GM23338 (cell line): Measurements from ENCODE around the gene HELZ. TPM values are rescaled to one million over a fixed set of nuclear protein-coding genes. Genes with fewer than 3 reads are reported as not detected.

ENCODE experiments used
- ATAC-seq: fragments of 200-7000 bp; cut with Tn5 transposase; 3 replicates; pipeline ENCODE4 v1.9.1; 2020
- DNase-seq: peaks from one replicate; pipeline ENCODE4 v3.0.0-alpha.2; 2015; ENCODE audit warnings: low spot score
- H2AFZ ChIP-seq: fragments of 200-600 bp; sonication (generic); 2 replicates; pipeline ENCODE4 v1.8.0; 2016; ENCODE audit warnings: antibody characterized with exemption, mild to moderate bottlenecking, moderate library complexity
- H3F3A ChIP-seq: fragments of 200-600 bp; sonication (generic); replicated peaks from 2 replicates; pipeline ENCODE4 v1.8.0; 2017; ENCODE audit warnings: antibody characterized with exemption, mixed run types, low read depth
- H3K27ac ChIP-seq: fragments of 200-600 bp; sonication (generic); 2 replicates; pipeline ENCODE4 v1.6.1; 2016; ENCODE audit warnings: low read depth
- H3K27me3 ChIP-seq: fragments of 200-600 bp; sonication (generic); 2 replicates; pipeline ENCODE4 v1.8.0; 2016; ENCODE audit warnings: mild to moderate bottlenecking, mixed run types, moderate library complexity; ENCODE audit not compliant: insufficient read depth
- H3K36me3 ChIP-seq: fragments of 200-600 bp; sonication (generic); 2 replicates; pipeline ENCODE4 v1.8.0; 2016; ENCODE audit warnings: mild to moderate bottlenecking; ENCODE audit not compliant: insufficient read depth
- H3K4me1 ChIP-seq: fragments of 200-600 bp; sonication (generic); 2 replicates; pipeline ENCODE4 v1.8.0; 2016; ENCODE audit warnings: mild to moderate bottlenecking, moderate library complexity; ENCODE audit not compliant: insufficient read depth
- H3K4me2 ChIP-seq: fragments of 200-600 bp; sonication (generic); 2 replicates; pipeline ENCODE4 v1.7.1; 2017; ENCODE audit warnings: mixed run types
- H3K4me3 ChIP-seq: fragments of 200-600 bp; sonication (generic); 2 replicates; pipeline ENCODE4 v1.6.1; 2016; ENCODE audit warnings: mixed run types
- H3K79me2 ChIP-seq: fragments of 200-600 bp; sonication (generic); replicated peaks from 2 replicates; pipeline ENCODE4 v1.8.0; 2017; ENCODE audit warnings: mild to moderate bottlenecking; ENCODE audit not compliant: insufficient read depth
- H3K9me2 ChIP-seq: fragments of 200-600 bp; sonication (generic); 2 replicates; pipeline ENCODE4 v1.8.0; 2017; ENCODE audit not compliant: insufficient read depth
- H4K20me1 ChIP-seq: fragments of 200-600 bp; sonication (generic); replicated peaks from 2 replicates; pipeline ENCODE4 v1.8.0; 2017; ENCODE audit warnings: mild to moderate bottlenecking; ENCODE audit not compliant: insufficient read depth
- H3K27ac Mint-ChIP-seq: 2 replicates; pipeline ENCODE4 v1.8.0; 2020; ENCODE audit warnings: inconsistent platforms, mild to moderate bottlenecking, moderate library complexity, mixed read lengths
- H3K27me3 Mint-ChIP-seq: 3 replicates; pipeline ENCODE4 v1.8.0; 2022; ENCODE audit warnings: low read depth, mild to moderate bottlenecking, moderate library complexity, mixed read lengths, inconsistent platforms; ENCODE audit not compliant: insufficient read depth, poor library complexity
- H3K36me3 Mint-ChIP-seq: 3 replicates; pipeline ENCODE4 v1.8.0; 2021; ENCODE audit warnings: low read depth, mild to moderate bottlenecking, inconsistent platforms, moderate library complexity, mixed read lengths
- H3K4me1 Mint-ChIP-seq: 3 replicates; pipeline ENCODE4 v1.8.0; 2020; ENCODE audit warnings: mild to moderate bottlenecking, inconsistent platforms, mixed read lengths
- H3K4me3 Mint-ChIP-seq: 3 replicates; pipeline ENCODE4 v1.8.0; 2021; ENCODE audit warnings: moderate library complexity, mild to moderate bottlenecking, inconsistent platforms, mixed read lengths
- H3K9me3 Mint-ChIP-seq: 3 replicates; pipeline ENCODE4 v1.8.0; 2020; ENCODE audit warnings: moderate library complexity, mild to moderate bottlenecking, inconsistent platforms, mixed read lengths
- CREB1 ChIP-seq: fragments of 250-450 bp; sonication (Bioruptor Pico); IDR thresholded peaks from 2 replicates; pipeline ENCODE4 v1.5.0; 2020; ENCODE audit warnings: low read depth, mild to moderate bottlenecking, moderate library complexity
- EZH2 ChIP-seq: fragments of 200-600 bp; sonication (generic); IDR thresholded peaks from one replicate; pipeline ENCODE4 v1.8.0; 2017; ENCODE audit warnings: antibody characterized with exemption, mild to moderate bottlenecking, low read depth; ENCODE audit not compliant: unreplicated experiment
- JUNB ChIP-seq: IDR thresholded peaks from one replicate; pipeline ENCODE4 v1.6.1; 2016; ENCODE audit warnings: antibody characterized with exemption; ENCODE audit not compliant: unreplicated experiment
- NANOG ChIP-seq: IDR thresholded peaks from 2 replicates; pipeline ENCODE4 v1.6.1; 2016; ENCODE audit warnings: antibody characterized with exemption, borderline replicate concordance
- POLR2AphosphoS5 ChIP-seq: IDR thresholded peaks from 2 replicates; pipeline ENCODE4 v1.6.1; 2016; ENCODE audit warnings: antibody characterized with exemption, low read depth
- ZNF331 ChIP-seq: fragments of 250-450 bp; sonication (Bioruptor Pico); IDR thresholded peaks from 2 replicates; pipeline ENCODE4 v1.5.0; 2020; ENCODE audit warnings: low read depth, mild to moderate bottlenecking, moderate library complexity
- polyA plus RNA-seq: library from polyadenylated mRNA; unstranded; fragments of >200 nt; fragmentation: Nextera tagmentation; extraction: Ambion mirVana; gene quantifications from 2 replicates; pipeline ENCODE4 v1.2.1, GENCODE V29; 2016
- total RNA-seq: library from RNA; depleted of rRNA; stranded (reverse); fragments of >200 nt; shearing (Covaris generic); gene quantifications from 2 replicates; pipeline ENCODE4 v1.2.3, GENCODE V29; 2014
- TF ChIP-seq, protein P1 (sequence below): IDR thresholded peaks from 2 replicates; pipeline ENCODE4 v1.6.1; 2016; ENCODE audit warnings: antibody characterized with exemption
- TF ChIP-seq, protein P2 (sequence below): IDR thresholded peaks from one replicate; pipeline ENCODE4 v1.6.1; 2018; ENCODE audit warnings: antibody characterized with exemption; ENCODE audit not compliant: unreplicated experiment
- TF ChIP-seq, protein P3 (sequence below), 2 experiments: fragments of 200-600 bp in 1 of 2; sonication (generic) in 1 of 2; conservative IDR thresholded peaks; 2 replicates each; pipeline versions ENCODE4 v1.5.1 to v1.6.1; 2016 to 2017; ENCODE audit warnings: antibody characterized with exemption in 2 of 2, low read depth in 2 of 2, mild to moderate bottlenecking in 2 of 2, moderate library complexity in 1 of 2
- TF ChIP-seq, protein P4 (sequence below): fragments of 250-450 bp; sonication (Bioruptor Pico); IDR thresholded peaks from 2 replicates; pipeline ENCODE4 v1.5.0; 2020; ENCODE audit warnings: mild to moderate bottlenecking, moderate library complexity

Gene HELZ
- total and polyA plus RNA-seq, 2 experiments from 2014 or later: 38.9 to 62.0 TPM

DNA sequence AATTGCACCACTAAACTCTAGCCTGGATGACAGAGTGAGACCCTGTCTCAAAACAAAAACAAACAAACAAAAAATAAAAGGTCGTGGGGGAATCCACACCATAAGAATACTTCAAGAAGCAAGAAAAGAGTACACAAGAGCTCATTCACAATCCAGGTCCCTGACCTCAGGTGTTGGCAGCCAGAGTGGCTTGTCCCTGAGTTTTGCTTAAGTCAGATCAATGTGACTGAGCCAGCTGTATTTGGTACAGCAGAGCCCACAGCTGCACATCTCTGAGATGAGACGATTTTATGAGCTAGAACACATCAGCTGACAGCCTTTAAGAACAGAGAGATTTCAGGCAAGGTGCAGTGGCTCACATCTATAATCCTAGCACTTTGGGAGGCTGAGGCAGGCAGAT lies 178.3 kb downstream of the HELZ start:
- Histone ChIP-seq H3K4me2 (no peak overlapping the region), H3K9me2 (no peaks in the 10 kb centered on the region), H3K79me2 (no peaks in the 10 kb centered on the region), H3K4me3 (no peak overlapping the region), H3K4me1 (no peaks in the 10 kb centered on the region), H3F3A (no peaks in the 10 kb centered on the region), H3K27me3 (no peaks in the 10 kb centered on the region), H3K27ac (no peak overlapping the region), H3K36me3 (no peaks in the 10 kb centered on the region), H4K20me1 (no peaks in the 10 kb centered on the region), H2AFZ (no peak overlapping the region)
- H3K4me3 Mint-ChIP-seq: no peak overlapping the region
- TF ChIP-seq, protein P1, sequence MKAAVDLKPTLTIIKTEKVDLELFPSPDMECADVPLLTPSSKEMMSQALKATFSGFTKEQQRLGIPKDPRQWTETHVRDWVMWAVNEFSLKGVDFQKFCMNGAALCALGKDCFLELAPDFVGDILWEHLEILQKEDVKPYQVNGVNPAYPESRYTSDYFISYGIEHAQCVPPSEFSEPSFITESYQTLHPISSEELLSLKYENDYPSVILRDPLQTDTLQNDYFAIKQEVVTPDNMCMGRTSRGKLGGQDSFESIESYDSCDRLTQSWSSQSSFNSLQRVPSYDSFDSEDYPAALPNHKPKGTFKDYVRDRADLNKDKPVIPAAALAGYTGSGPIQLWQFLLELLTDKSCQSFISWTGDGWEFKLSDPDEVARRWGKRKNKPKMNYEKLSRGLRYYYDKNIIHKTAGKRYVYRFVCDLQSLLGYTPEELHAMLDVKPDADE: no peak
- TF ChIP-seq, protein P2, sequence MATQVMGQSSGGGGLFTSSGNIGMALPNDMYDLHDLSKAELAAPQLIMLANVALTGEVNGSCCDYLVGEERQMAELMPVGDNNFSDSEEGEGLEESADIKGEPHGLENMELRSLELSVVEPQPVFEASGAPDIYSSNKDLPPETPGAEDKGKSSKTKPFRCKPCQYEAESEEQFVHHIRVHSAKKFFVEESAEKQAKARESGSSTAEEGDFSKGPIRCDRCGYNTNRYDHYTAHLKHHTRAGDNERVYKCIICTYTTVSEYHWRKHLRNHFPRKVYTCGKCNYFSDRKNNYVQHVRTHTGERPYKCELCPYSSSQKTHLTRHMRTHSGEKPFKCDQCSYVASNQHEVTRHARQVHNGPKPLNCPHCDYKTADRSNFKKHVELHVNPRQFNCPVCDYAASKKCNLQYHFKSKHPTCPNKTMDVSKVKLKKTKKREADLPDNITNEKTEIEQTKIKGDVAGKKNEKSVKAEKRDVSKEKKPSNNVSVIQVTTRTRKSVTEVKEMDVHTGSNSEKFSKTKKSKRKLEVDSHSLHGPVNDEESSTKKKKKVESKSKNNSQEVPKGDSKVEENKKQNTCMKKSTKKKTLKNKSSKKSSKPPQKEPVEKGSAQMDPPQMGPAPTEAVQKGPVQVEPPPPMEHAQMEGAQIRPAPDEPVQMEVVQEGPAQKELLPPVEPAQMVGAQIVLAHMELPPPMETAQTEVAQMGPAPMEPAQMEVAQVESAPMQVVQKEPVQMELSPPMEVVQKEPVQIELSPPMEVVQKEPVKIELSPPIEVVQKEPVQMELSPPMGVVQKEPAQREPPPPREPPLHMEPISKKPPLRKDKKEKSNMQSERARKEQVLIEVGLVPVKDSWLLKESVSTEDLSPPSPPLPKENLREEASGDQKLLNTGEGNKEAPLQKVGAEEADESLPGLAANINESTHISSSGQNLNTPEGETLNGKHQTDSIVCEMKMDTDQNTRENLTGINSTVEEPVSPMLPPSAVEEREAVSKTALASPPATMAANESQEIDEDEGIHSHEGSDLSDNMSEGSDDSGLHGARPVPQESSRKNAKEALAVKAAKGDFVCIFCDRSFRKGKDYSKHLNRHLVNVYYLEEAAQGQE: no peak
- TF ChIP-seq JUNB (no peak), CREB1 (CRISPR knock-in tag) (no peak), ZNF331 (CRISPR knock-in tag) (no peak), EZH2 (no peak)
- no peak overlapping the region for H3K27ac Mint-ChIP-seq
- peaks cover 9% of the 10 kb centered on the region for H3K9me3 Mint-ChIP-seq
- H3K4me1 Mint-ChIP-seq: no peaks in the 10 kb centered on the region
- DNase-seq (no peak), ATAC-seq (no peak)
- H3K36me3 Mint-ChIP-seq: no peaks in the 10 kb centered on the region
- H3K27me3 Mint-ChIP-seq: peaks cover 5% of the 10 kb centered on the region

DNA sequence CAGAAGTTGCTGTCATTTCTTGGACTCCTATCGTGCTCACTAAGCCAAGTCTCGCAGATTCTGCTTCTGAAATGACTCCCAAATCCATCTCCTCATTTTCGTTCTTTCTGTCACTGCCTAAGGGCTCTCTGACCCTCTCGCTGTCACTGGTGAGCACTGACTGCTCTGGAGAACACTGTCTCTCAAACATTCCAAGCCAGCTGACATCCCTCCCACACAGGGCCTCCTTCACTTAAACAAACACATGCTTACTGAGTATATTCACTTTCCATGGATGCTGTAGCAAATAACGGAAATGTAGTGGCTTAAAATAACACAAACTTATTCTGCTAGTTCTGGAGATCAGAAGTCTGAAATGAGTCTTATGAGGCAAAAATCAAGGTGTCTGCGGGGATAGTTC lies 181.9 kb downstream of the HELZ start:
- no peak for DNase-seq
- H2AFZ ChIP-seq: no peak overlapping the region
- Mint-ChIP-seq H3K4me1 (no peaks in the 10 kb centered on the region), H3K4me3 (no peak overlapping the region), H3K27ac (no peak overlapping the region), H3K27me3 (peaks cover 5% of the 10 kb centered on the region), H3K36me3 (no peaks in the 10 kb centered on the region), H3K9me3 (peaks cover 9% of the 10 kb centered on the region)
- no peak overlapping the region for H3K27ac ChIP-seq
- no peaks in the 10 kb centered on the region for H3K79me2 ChIP-seq
- H3K4me3 ChIP-seq: no peak overlapping the region
- H3K4me2 ChIP-seq: no peak overlapping the region
- H3F3A ChIP-seq: no peaks in the 10 kb centered on the region
- no peaks in the 10 kb centered on the region for H3K27me3 ChIP-seq
- H3K36me3 ChIP-seq: no peaks in the 10 kb centered on the region
- H3K4me1 ChIP-seq: no peaks in the 10 kb centered on the region
- H3K9me2 ChIP-seq: no peaks in the 10 kb centered on the region
- ATAC-seq: no peak
- no peaks in the 10 kb centered on the region for H4K20me1 ChIP-seq
- no peak for TF ChIP-seq NANOG
- TF ChIP-seq ZNF331 (CRISPR knock-in tag): no peak
- TF ChIP-seq, protein P3, sequence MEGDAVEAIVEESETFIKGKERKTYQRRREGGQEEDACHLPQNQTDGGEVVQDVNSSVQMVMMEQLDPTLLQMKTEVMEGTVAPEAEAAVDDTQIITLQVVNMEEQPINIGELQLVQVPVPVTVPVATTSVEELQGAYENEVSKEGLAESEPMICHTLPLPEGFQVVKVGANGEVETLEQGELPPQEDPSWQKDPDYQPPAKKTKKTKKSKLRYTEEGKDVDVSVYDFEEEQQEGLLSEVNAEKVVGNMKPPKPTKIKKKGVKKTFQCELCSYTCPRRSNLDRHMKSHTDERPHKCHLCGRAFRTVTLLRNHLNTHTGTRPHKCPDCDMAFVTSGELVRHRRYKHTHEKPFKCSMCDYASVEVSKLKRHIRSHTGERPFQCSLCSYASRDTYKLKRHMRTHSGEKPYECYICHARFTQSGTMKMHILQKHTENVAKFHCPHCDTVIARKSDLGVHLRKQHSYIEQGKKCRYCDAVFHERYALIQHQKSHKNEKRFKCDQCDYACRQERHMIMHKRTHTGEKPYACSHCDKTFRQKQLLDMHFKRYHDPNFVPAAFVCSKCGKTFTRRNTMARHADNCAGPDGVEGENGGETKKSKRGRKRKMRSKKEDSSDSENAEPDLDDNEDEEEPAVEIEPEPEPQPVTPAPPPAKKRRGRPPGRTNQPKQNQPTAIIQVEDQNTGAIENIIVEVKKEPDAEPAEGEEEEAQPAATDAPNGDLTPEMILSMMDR (conservative IDR thresholded peaks at IDR 0.05; ENCODE audit: low read depth in 2 of 2): no peak
- TF ChIP-seq, protein P4, sequence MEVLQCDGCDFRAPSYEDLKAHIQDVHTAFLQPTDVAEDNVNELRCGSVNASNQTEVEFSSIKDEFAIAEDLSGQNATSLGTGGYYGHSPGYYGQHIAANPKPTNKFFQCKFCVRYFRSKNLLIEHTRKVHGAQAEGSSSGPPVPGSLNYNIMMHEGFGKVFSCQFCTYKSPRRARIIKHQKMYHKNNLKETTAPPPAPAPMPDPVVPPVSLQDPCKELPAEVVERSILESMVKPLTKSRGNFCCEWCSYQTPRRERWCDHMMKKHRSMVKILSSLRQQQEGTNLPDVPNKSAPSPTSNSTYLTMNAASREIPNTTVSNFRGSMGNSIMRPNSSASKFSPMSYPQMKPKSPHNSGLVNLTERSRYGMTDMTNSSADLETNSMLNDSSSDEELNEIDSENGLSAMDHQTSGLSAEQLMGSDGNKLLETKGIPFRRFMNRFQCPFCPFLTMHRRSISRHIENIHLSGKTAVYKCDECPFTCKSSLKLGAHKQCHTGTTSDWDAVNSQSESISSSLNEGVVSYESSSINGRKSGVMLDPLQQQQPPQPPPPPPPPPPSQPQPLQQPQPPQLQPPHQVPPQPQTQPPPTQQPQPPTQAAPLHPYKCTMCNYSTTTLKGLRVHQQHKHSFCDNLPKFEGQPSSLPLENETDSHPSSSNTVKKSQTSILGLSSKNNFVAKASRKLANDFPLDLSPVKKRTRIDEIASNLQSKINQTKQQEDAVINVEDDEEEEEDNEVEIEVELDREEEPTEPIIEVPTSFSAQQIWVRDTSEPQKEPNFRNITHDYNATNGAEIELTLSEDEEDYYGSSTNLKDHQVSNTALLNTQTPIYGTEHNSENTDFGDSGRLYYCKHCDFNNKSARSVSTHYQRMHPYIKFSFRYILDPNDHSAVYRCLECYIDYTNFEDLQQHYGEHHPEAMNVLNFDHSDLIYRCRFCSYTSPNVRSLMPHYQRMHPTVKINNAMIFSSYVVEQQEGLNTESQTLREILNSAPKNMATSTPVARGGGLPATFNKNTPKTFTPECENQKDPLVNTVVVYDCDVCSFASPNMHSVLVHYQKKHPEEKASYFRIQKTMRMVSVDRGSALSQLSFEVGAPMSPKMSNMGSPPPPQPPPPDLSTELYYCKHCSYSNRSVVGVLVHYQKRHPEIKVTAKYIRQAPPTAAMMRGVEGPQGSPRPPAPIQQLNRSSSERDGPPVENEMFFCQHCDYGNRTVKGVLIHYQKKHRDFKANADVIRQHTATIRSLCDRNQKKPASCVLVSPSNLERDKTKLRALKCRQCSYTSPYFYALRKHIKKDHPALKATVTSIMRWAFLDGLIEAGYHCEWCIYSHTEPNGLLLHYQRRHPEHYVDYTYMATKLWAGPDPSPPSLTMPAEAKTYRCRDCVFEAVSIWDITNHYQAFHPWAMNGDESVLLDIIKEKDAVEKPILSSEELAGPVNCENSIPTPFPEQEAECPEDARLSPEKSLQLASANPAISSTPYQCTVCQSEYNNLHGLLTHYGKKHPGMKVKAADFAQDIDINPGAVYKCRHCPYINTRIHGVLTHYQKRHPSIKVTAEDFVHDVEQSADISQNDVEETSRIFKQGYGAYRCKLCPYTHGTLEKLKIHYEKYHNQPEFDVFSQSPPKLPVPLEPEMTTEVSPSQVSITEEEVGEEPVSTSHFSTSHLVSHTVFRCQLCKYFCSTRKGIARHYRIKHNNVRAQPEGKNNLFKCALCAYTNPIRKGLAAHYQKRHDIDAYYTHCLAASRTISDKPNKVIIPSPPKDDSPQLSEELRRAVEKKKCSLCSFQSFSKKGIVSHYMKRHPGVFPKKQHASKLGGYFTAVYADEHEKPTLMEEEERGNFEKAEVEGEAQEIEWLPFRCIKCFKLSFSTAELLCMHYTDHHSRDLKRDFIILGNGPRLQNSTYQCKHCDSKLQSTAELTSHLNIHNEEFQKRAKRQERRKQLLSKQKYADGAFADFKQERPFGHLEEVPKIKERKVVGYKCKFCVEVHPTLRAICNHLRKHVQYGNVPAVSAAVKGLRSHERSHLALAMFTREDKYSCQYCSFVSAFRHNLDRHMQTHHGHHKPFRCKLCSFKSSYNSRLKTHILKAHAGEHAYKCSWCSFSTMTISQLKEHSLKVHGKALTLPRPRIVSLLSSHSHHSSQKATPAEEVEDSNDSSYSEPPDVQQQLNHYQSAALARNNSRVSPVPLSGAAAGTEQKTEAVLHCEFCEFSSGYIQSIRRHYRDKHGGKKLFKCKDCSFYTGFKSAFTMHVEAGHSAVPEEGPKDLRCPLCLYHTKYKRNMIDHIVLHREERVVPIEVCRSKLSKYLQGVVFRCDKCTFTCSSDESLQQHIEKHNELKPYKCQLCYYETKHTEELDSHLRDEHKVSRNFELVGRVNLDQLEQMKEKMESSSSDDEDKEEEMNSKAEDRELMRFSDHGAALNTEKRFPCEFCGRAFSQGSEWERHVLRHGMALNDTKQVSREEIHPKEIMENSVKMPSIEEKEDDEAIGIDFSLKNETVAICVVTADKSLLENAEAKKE (CRISPR knock-in tag): no peak
- no peak for TF ChIP-seq POLR2AphosphoS5
